MCF 10A (cell line): ENCODE measurements around the gene AS3MT. TPM values are rescaled to one million over a fixed set of nuclear protein-coding genes. Genes with fewer than 3 reads are reported as not detected.

Experiments
- BruUV-seq: library from RNA; stranded (reverse); fragments of 400-500 nt; replicated peaks from 2 replicates; lab custom pipeline; 2021; lab: Mats Ljungman, UMichigan
- CTCF ChIA-PET: fragments of 300-600 bp; sonication (Branson Sonifier 250); formaldehyde crosslinking; extraction: SDS; loops from one replicate; lab custom pipeline; 2021; ENCODE audit warnings: antibody characterized with exemption, inconsistent platforms; lab: Yijun Ruan, JAX
- POLR2A ChIA-PET: fragments of 300-600, 350-650 bp; sonication (Branson Sonifier 250); formaldehyde crosslinking; extraction: SDS; loops from one replicate; lab custom pipeline; 2020; ENCODE audit warnings: antibody characterized with exemption, inconsistent platforms; lab: Yijun Ruan, JAX
- DNase-seq: peaks from one replicate; pipeline ENCODE4 v3.0.0-alpha.2; 2018; ENCODE audit not compliant: unreplicated experiment
- H3K27ac Mint-ChIP-seq: one replicate; pipeline ENCODE4 v1.8.0; 2022; ENCODE audit warnings: mild to moderate bottlenecking, low read depth, mixed read lengths; ENCODE audit not compliant: unreplicated experiment
- H3K27me3 Mint-ChIP-seq: one replicate; pipeline ENCODE4 v1.8.0; 2022; ENCODE audit warnings: mixed read lengths; ENCODE audit not compliant: insufficient read depth, unreplicated experiment
- H3K36me3 Mint-ChIP-seq: one replicate; pipeline ENCODE4 v1.8.0; 2022; ENCODE audit warnings: mild to moderate bottlenecking, moderate library complexity, mixed read lengths; ENCODE audit not compliant: insufficient read depth, unreplicated experiment
- H3K4me1 Mint-ChIP-seq: one replicate; pipeline ENCODE4 v1.8.0; 2022; ENCODE audit warnings: mixed read lengths; ENCODE audit not compliant: insufficient read depth, unreplicated experiment
- H3K4me3 Mint-ChIP-seq: one replicate; pipeline ENCODE4 v1.8.0; 2022; ENCODE audit warnings: mild to moderate bottlenecking, moderate library complexity, mixed read lengths; ENCODE audit not compliant: unreplicated experiment
- H3K9me3 Mint-ChIP-seq: one replicate; pipeline ENCODE4 v1.8.0; 2022; ENCODE audit warnings: mixed read lengths; ENCODE audit not compliant: unreplicated experiment
- CTCF ChIP-seq: fragments of 200-600 bp; IDR thresholded peaks from one replicate; pipeline ENCODE4 v1.8.0; 2022; ENCODE audit warnings: antibody characterized with exemption, mild to moderate bottlenecking; ENCODE audit not compliant: unreplicated experiment
- intact Hi-C: fragments of 100-400 bp; cut with micrococcal nuclease; formaldehyde crosslinking; loops from 2 replicates; pipeline ENCODE4 v1.14.1; 2022
- total RNA-seq: library from RNA; stranded (reverse); gene quantifications from 2 replicates; pipeline ENCODE4 v1.2.3, GENCODE V29; 2022

The AS3MT gene
- total RNA-seq, 1 experiment from 2014 or later, result 0.26 TPM

- no peak for TF ChIP-seq CTCF
- BruUV-seq, result no TSS peak
- Mint-ChIP-seq H3K9me3 (no peaks in the 10 kb centered on the region), H3K4me3 (no peak overlapping the region), H3K4me1 (peaks cover 4% of the 10 kb centered on the region), H3K27me3 (no peaks in the 10 kb centered on the region), H3K36me3 (peaks cover 6% of the 10 kb centered on the region), H3K27ac (no peak overlapping the region)
- CTCF ChIA-PET, result interaction anchor here (0.6 to 1.5 kb wide), 4 partner anchors 9 to 89 kb away, joined by 3 to 5 read pairs (median 4); partner anchors contain the start of gene CYP17A1
- POLR2A ChIA-PET, result no interaction called here
- DNase-seq, result no peak
- intact Hi-C loops, result no loop called here
These were observed 43.0 kb upstream of the AS3MT start for GRCh38 chr10:102826148-102826796.

- ChIA-PET POLR2A (no interaction called here), CTCF (no interaction called here)
- Mint-ChIP-seq H3K27me3 (no peaks in the 10 kb centered on the region), H3K9me3 (no peaks in the 10 kb centered on the region), H3K27ac (no peak overlapping the region), H3K4me3 (no peak overlapping the region), H3K4me1 (peaks cover 4% of the 10 kb centered on the region), H3K36me3 (no peaks in the 10 kb centered on the region)
- TF ChIP-seq CTCF, result no peak
- BruUV-seq, result no TSS peak
- intact Hi-C loops, result no loop called here
- DNase-seq, result no peak
These were observed 41.7 kb upstream of the AS3MT start for GRCh38 chr10:102827597-102827975.

DNA sequence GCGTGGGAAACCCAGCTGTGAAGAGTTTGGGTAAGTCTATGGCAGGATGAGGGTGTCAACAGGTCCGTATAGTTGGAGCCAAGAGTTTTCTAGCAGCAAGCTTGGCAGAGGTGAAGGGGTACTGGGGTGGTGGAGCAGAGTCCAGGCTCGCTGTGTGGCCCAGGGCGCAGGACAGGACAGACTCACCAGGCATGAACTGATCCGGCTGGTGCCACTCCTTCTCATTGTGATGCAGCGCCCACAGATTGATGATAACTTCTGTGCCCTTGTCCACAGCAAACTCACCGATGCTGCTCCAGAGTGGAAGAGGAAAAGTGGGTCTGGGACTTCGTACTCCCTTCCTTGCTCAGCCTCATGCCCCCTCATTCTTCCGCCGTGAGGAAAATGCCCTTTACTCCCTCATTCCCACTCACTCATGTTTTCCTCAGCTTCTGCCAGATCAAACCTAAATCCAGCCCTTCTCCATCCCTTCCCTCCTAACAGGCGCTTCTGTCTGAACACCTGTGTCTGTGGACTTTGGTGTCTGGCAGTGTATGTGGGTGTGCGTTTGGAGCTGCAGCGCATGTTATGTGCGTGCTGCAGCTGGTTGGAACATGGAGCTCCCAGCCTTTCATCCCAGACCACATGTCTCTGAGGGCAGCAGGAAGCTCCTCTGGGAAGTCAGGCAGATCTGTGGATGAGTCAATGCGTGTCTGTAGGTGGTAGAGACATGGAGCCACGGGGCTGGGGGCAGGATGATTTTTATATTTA, 37.8 kb upstream of the AS3MT start:
- Mint-ChIP-seq H3K4me3 (no peak overlapping the region), H3K9me3 (no peaks in the 10 kb centered on the region), H3K27ac (no peak overlapping the region), H3K27me3 (no peaks in the 10 kb centered on the region), H3K4me1 (peaks cover 9% of the 10 kb centered on the region), H3K36me3 (no peaks in the 10 kb centered on the region)
- CTCF ChIA-PET, result interaction anchor here (1.0 to 8.3 kb wide), 4 partner anchors 62 to 237 kb away, joined by 3 to 124 read pairs (median 3); no protein-coding TSS in a partner anchor
- DNase-seq, result no peak
- intact Hi-C loops, result loop anchor here (10.0 kb wide), 1 partner anchor 503 kb away; no protein-coding TSS in a partner anchor
- POLR2A ChIA-PET, result no interaction called here
- no peak for TF ChIP-seq CTCF
- no TSS peak for BruUV-seq

- CTCF ChIA-PET, result interaction anchor here (1.1 to 8.3 kb wide), 3 partner anchors 69 to 236 kb away, joined by 3 to 124 read pairs (median 4); no protein-coding TSS in a partner anchor
- Mint-ChIP-seq H3K9me3 (no peaks in the 10 kb centered on the region), H3K27me3 (no peaks in the 10 kb centered on the region), H3K27ac (no peak overlapping the region), H3K4me1 (peaks cover 9% of the 10 kb centered on the region), H3K4me3 (no peak overlapping the region), H3K36me3 (no peaks in the 10 kb centered on the region)
- POLR2A ChIA-PET, result no interaction called here
- DNase-seq, result no peak
- intact Hi-C loops, result loop anchor here (10.0 kb wide), 1 partner anchor 503 kb away; no protein-coding TSS in a partner anchor
- no peak for TF ChIP-seq CTCF
- no TSS peak for BruUV-seq
These were observed 37.0 kb upstream of the AS3MT start for GRCh38 chr10:102832248-102832647.
